ENCODE measurements around the gene KIF24. TPM values are rescaled to one million over a fixed set of nuclear protein-coding genes. Genes with fewer than 3 reads are reported as not detected.

The KIF24 gene
- total and polyA plus RNA-seq, 5 donors = 0.23 to 0.54 (median 0.38) TPM

- Histone ChIP-seq H3K4me1 (ENCODE audit: control insufficient read depth, insufficient read depth, low read length) (no peaks in the 10 kb centered on the region), H3K27ac (ENCODE audit: low read length) (no peak overlapping the region), H3K9me3 (ENCODE audit: control insufficient read depth, low read length) (no peaks in the 10 kb centered on the region), H3K4me3 (ENCODE audit: low read length) (no peak overlapping the region), H3K27me3 (ENCODE audit: control insufficient read depth, insufficient read depth) (no peaks in the 10 kb centered on the region)
- no peak for ATAC-seq
- DNase-seq = no peak
- intact Hi-C loops (cut with DNase I) = no loop called here
- WGBS = 83% methylated on average over 2 of the region's 2 CpGs
These were observed 39.9 kb downstream of the KIF24 start for GRCh38 chr9:34289159-34289558.

DNA sequence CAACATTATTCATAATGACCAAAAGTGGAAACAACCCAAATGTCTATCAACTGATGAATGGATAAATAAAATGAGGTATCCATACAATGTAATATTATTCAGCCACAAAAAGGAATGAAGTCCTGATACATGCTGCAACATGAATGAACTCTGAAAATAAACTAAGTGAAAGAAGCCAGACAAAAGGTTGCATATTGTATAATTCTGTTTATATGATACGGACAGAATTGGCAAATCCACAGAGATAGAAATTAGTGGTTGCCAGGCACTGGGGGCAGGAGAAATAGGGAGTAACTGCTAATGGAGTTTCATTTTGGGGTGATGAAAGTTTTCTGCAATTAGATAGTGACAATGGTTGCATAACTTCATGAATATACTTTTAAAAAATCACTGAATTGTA is 47.0 kb downstream of the KIF24 start:
- 81% methylated on average over 1 of the region's 1 CpG for WGBS
- intact Hi-C loops (cut with DNase I) = no loop called here
- no peak overlapping the region for H3K4me3 ChIP-seq (ENCODE audit: low read length)
- H3K27ac ChIP-seq (ENCODE audit: low read length) = no peak overlapping the region
- no peaks in the 10 kb centered on the region for H3K27me3 ChIP-seq (ENCODE audit: control insufficient read depth, insufficient read depth)
- DNase-seq (no peak), ATAC-seq (no peak)
- no peaks in the 10 kb centered on the region for H3K4me1 ChIP-seq (ENCODE audit: control insufficient read depth, insufficient read depth, low read length)
- H3K9me3 ChIP-seq (ENCODE audit: control insufficient read depth, low read length) = no peaks in the 10 kb centered on the region

DNA sequence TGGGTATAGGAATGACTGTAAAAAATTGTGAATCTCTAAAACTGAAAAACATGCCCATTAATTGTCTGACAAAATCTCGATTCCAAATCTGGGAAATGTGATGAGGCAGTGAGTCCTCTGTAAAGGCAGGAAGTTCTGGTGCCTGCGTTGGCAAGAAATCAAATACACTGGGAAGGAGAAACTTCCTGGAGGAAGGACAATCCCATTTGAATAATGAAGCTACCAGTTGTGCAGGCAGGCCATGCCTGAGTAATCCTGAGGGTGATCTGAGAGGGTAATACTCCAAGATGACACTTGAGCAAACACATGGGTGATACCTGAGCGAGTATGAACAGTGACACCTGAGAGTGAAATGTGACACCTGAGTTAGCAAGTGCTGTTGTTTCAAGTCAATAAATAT is 49.7 kb downstream of the KIF24 start:
- 68% methylated on average over 3 of the region's 3 CpGs for WGBS
- no peaks in the 10 kb centered on the region for H3K27me3 ChIP-seq (ENCODE audit: control insufficient read depth, insufficient read depth)
- intact Hi-C loops (cut with DNase I) = no loop called here
- H3K9me3 ChIP-seq (ENCODE audit: control insufficient read depth, low read length) = no peaks in the 10 kb centered on the region
- ATAC-seq = peak in 1 of 2 donors; percentile 43
- DNase-seq = no peak
- H3K4me3 ChIP-seq (ENCODE audit: low read length) = no peak overlapping the region
- H3K27ac ChIP-seq (ENCODE audit: low read length) = no peak overlapping the region
- no peaks in the 10 kb centered on the region for H3K4me1 ChIP-seq (ENCODE audit: control insufficient read depth, insufficient read depth, low read length)

Other genes starting within 250 kb of the KIF24 start
- 10 to 100 TPM; 12.0 to 17.1 (median 15.5) TPM for gene DCAF12, start 202.6 kb downstream of the KIF24 start, total RNA-seq
- 8.3 TPM for gene DCAF12, start 202.6 kb downstream of the KIF24 start, polyA plus RNA-seq
- 10 to 100 TPM; 43.6 to 51.1 (median 46.6) TPM for gene UBAP1, start 150.2 kb downstream of the KIF24 start, total RNA-seq
- gene UBAP1, start 150.2 kb downstream of the KIF24 start, polyA plus RNA-seq = 31.2 TPM
- 10 to 100 TPM; 20.5 to 27.4 (median 22.6) TPM for gene NUDT2, start 301 bp upstream of the KIF24 start, total RNA-seq
- gene NUDT2, start 301 bp upstream of the KIF24 start, polyA plus RNA-seq = 27.4 TPM
- 1 to 10 TPM; 4.6 to 5.2 (median 4.8) TPM for gene MYORG, start 47.6 kb upstream of the KIF24 start, total RNA-seq
- 1.9 TPM for gene MYORG, start 47.6 kb upstream of the KIF24 start, polyA plus RNA-seq
- 10 to 100 TPM; 23.2 to 28.1 (median 25.5) TPM for gene FAM219A, start 129.3 kb upstream of the KIF24 start, total RNA-seq
- 19.8 TPM for gene FAM219A, start 129.3 kb upstream of the KIF24 start, polyA plus RNA-seq
- not detected for gene DNAI1, start 129.5 kb upstream of the KIF24 start, total RNA-seq
- 0.16 TPM for gene DNAI1, start 129.5 kb upstream of the KIF24 start, polyA plus RNA-seq
- gene ENHO, start 193.7 kb upstream of the KIF24 start, total RNA-seq = 1 to 10 TPM in 3 of 4 donors, under 1 TPM in 1; 0.67 to 2.3 (median 1.6) TPM
- 3.2 TPM for gene ENHO, start 193.7 kb upstream of the KIF24 start, polyA plus RNA-seq